Mucosa of descending colon (tissue), 3 donors: Measurements from ENCODE around the gene STARD9. TPM values are rescaled to one million over a fixed set of nuclear protein-coding genes. Genes with fewer than 3 reads are reported as not detected.

Source experiments
- ATAC-seq: fragments of 200-7000 bp; cut with Tn5 transposase; one replicate; pipeline ENCODE4 v1.9.1; 2020; ENCODE audit warnings: mild to moderate bottlenecking, moderate library complexity
- DNase-seq, 3 donors: peaks; one replicate each; pipeline ENCODE4 v3.0.0-alpha.2; 2020
- H3K36me3 ChIP-seq: fragments of 200-600 bp; one replicate; pipeline ENCODE4 v1.8.0; 2021; ENCODE audit warnings: low read depth, mild to moderate bottlenecking
- H3K4me1 ChIP-seq: fragments of 200-600 bp; one replicate; pipeline ENCODE4 v1.8.0; 2021; ENCODE audit warnings: low read depth, mild to moderate bottlenecking
- H3K4me3 ChIP-seq: fragments of 200-600 bp; one replicate; pipeline ENCODE4 v1.8.0; 2021; ENCODE audit warnings: mild to moderate bottlenecking
- H3K9me3 ChIP-seq: fragments of 200-600 bp; one replicate; pipeline ENCODE4 v1.8.0; 2021; ENCODE audit warnings: mild to moderate bottlenecking
- CTCF ChIP-seq: fragments of 200-600 bp; IDR thresholded peaks from one replicate; pipeline ENCODE4 v1.8.0; 2022; ENCODE audit warnings: antibody characterized with exemption, mild to moderate bottlenecking
- intact Hi-C, 2 donors: fragments of 100-400 bp; cut with DNase I in 1 of 2; cut with micrococcal nuclease in 1 of 2; formaldehyde crosslinking; loops; one replicate each; pipeline versions ENCODE4 v1.11.0 to v1.11.1; 2022; cut with DNase I, micrococcal nuclease
- long read RNA-seq, 2 donors: library from polyadenylated mRNA; unstranded; transcript quantifications; one replicate each; pipeline ENCODE4 v2.0.0, GENCODE V29; 2019 to 2021
- total RNA-seq, 3 donors: library from RNA; stranded (reverse); fragmentation: NEBNext Ultra II Directional in 2 of 3; extraction: Animal tissue kit (Norgen Biotek cat#: 25700) in 2 of 3; gene quantifications; one replicate each; pipeline versions ENCODE4 v1.2.1 to v1.2.4, GENCODE V29; 2021 to 2023
- donor health status: DM: no; HTN: no; CAD: no; lungs with moderate emphysema.
- donor health status: DM: no; HTN: no; CAD: no.
- donor health status: DM: no; HTN: yes; CAD: no.

The STARD9 gene
- 10 to 100 TPM in 1 of 3 donors, 1 to 10 TPM in 2; 6.1 to 42.8 (median 8.5) TPM for total RNA-seq
- long read RNA-seq, donor 1, partial matches to known transcripts = 9 of 19 reads
- long read RNA-seq, donor 1, other reads (novel, unspliced or antisense) = 10 of 19 reads
- long read RNA-seq, donor 2 = 0 reads

GRCh38 chr15:42575188-42576039 lies at the start of gene STARD9:
Gene STARD9 (plus strand): TSS chr15:42575606. CDS start chr15:42575716, 110 bp downstream.
- TF ChIP-seq CTCF = no peak
- no peaks in the 10 kb centered on the region for H3K9me3 ChIP-seq
- peak; percentile 96 for ATAC-seq
- H3K36me3 ChIP-seq = no peaks in the 10 kb centered on the region
- peak; percentile 98 to 99 (median 99) for DNase-seq
- no peaks in the 10 kb centered on the region for H3K4me1 ChIP-seq
- intact Hi-C loops = no loop called here
- H3K4me3 ChIP-seq = peak within 1 kb of the TSS; percentile 40

GRCh38 chr15:42528970-42529369 lies 46.4 kb upstream of the STARD9 start:
- no peak overlapping the region for H3K4me3 ChIP-seq
- ATAC-seq (no peak), DNase-seq (no peak)
- no peaks in the 10 kb centered on the region for H3K4me1 ChIP-seq
- H3K9me3 ChIP-seq = no peaks in the 10 kb centered on the region
- no peaks in the 10 kb centered on the region for H3K36me3 ChIP-seq
- intact Hi-C loops = no loop called here
- TF ChIP-seq CTCF = no peak

- Histone ChIP-seq H3K4me1 (no peaks in the 10 kb centered on the region), H3K9me3 (no peaks in the 10 kb centered on the region), H3K36me3 (no peaks in the 10 kb centered on the region), H3K4me3 (no peak overlapping the region)
- intact Hi-C loops = no loop called here
- ATAC-seq (no peak), DNase-seq (no peak)
- no peak for TF ChIP-seq CTCF
Measured at GRCh38 chr15:42533246-42533645, 42.2 kb upstream of the STARD9 start.

GRCh38 chr15:42544853-42545629 lies 30.4 kb upstream of the STARD9 start:
- intact Hi-C loops = loop anchor here in 1 of 2 donors (10.0 kb wide), 1 partner anchor 110 kb away; no protein-coding TSS in a partner anchor
- H3K4me3 ChIP-seq = no peak overlapping the region
- ATAC-seq = no peak
- no peak for DNase-seq
- H3K9me3 ChIP-seq = no peaks in the 10 kb centered on the region
- peaks cover 4% of the 10 kb centered on the region for H3K36me3 ChIP-seq
- peaks cover 16% of the 10 kb centered on the region for H3K4me1 ChIP-seq
- TF ChIP-seq CTCF = no peak

- peak overlapping the region; percentile 90 for H3K4me3 ChIP-seq
- TF ChIP-seq CTCF = no peak
- peaks cover 4% of the 10 kb centered on the region for H3K36me3 ChIP-seq
- peaks cover 22% of the 10 kb centered on the region for H3K4me1 ChIP-seq
- peak; percentile 42 for ATAC-seq
- DNase-seq = peak in 1 of 3 donors; percentile 37
- intact Hi-C loops = loop anchor here in 1 of 2 donors (10.0 kb wide), 1 partner anchor 107 kb away; no protein-coding TSS in a partner anchor
- no peaks in the 10 kb centered on the region for H3K9me3 ChIP-seq
Measured at GRCh38 chr15:42547918-42548248, 27.5 kb upstream of the STARD9 start.
